ENCODE measurements around the gene TIPARP. TPM values are rescaled to one million over a fixed set of nuclear protein-coding genes. Genes with fewer than 3 reads are reported as not detected.

TIPARP gene
- total and polyA plus RNA-seq, 2 of the 13 experiments (the other 11 are each of a cell fraction or from before 2014, with no cell fraction given): 7.3 to 19.7 TPM

- TF ChIP-seq, protein P1, sequence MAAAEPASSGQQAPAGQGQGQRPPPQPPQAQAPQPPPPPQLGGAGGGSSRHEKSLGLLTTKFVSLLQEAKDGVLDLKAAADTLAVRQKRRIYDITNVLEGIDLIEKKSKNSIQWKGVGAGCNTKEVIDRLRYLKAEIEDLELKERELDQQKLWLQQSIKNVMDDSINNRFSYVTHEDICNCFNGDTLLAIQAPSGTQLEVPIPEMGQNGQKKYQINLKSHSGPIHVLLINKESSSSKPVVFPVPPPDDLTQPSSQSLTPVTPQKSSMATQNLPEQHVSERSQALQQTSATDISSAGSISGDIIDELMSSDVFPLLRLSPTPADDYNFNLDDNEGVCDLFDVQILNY (CRISPR knock-in tag; conservative IDR thresholded peaks at IDR 0.05): no peak; the same call in 1 of the 2 replicates
- TF ChIP-seq ZNF883 (CRISPR knock-in tag; IDR thresholded peaks at IDR 0.05; ENCODE audit: not compliant biosample characterization) (peak; percentile 71), PHF20 (CRISPR knock-in tag; IDR thresholded peaks at IDR 0.05) (peak; percentile 59; the same call in 1 of the 2 replicates), IKZF1 (IDR thresholded peaks at IDR 0.05) (no peak), BRF2 (CRISPR knock-in tag; IDR thresholded peaks at IDR 0.05) (peak; percentile 89), ZNF768 (CRISPR knock-in tag; IDR thresholded peaks at IDR 0.05) (peak; percentile 56; the same call in 1 of the 2 replicates), ZNF326 (CRISPR knock-in tag; IDR thresholded peaks at IDR 0.05; ENCODE audit: borderline replicate concordance) (no peak), IKZF5 (CRISPR knock-in tag; IDR thresholded peaks at IDR 0.05) (peak; percentile 80), NFATC3 (CRISPR knock-in tag; IDR thresholded peaks at IDR 0.05) (no peak), SIX1 (CRISPR knock-in tag; IDR thresholded peaks at IDR 0.05; ENCODE audit: borderline replicate concordance) (no peak), MIER3 (CRISPR knock-in tag; IDR thresholded peaks at IDR 0.05; ENCODE audit: borderline replicate concordance) (peak; percentile 72; the same call in 1 of the 2 replicates), BRD4 (CRISPR knock-in tag; IDR thresholded peaks at IDR 0.05) (peak; percentile 69), ZNF646 (CRISPR knock-in tag; IDR thresholded peaks at IDR 0.05) (0 out of 2 replicates have a peak, but pooled peaks have one; percentile 29), ZFP36L1 (CRISPR knock-in tag; IDR thresholded peaks at IDR 0.05) (no peak), ZNF749 (CRISPR knock-in tag; IDR thresholded peaks at IDR 0.05; ENCODE audit: borderline replicate concordance) (no peak; the same call in 1 of the 2 replicates), TRIM24 (CRISPR knock-in tag; IDR thresholded peaks at IDR 0.05) (no peak), ZSCAN31 (CRISPR knock-in tag; IDR thresholded peaks at IDR 0.05; ENCODE audit: low read depth) (peak; percentile 93), BORCS8-MEF2B (CRISPR knock-in tag; IDR thresholded peaks at IDR 0.05) (peak; percentile 90; the same call in 1 of the 2 replicates), NCOR1 (IDR thresholded peaks at IDR 0.05; ENCODE audit: borderline replicate concordance, low read length) (no peak; the same call in 1 of the 2 replicates), ZNF672 (CRISPR knock-in tag; IDR thresholded peaks at IDR 0.05) (no peak; the same call in 1 of the 2 replicates)
These were observed at the start of gene TIPARP (continued) for GRCh38 chr3:156674046-156674910.
